ENCODE data around the gene FADS2. TPM values are rescaled to one million over a fixed set of nuclear protein-coding genes. Genes with fewer than 3 reads are reported as not detected.

Gene FADS2
- total RNA-seq, 2 donors from 2014 or later: 5.1 to 10.2 TPM

DNA sequence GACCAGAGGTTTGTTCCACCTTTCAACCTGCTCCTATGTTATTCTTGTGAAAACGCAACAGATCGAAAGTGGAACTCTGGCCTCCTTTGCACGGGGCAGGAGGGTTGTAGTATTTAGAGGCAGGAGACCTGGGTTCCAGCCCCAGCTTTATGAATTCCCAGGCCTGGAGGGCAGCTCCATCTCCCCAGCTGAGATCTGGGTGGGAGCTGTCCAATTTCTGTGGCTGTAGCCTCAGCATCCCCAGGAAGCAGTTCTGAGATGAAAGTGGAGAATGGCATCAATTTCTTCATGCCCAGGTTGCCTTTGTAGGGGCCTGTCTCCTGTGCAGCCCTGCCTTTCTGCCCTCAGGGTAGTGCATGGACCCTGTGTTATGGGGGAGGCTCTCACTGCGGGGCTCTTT lies 4.1 kb downstream of the FADS2 start:
- H3K9me3 ChIP-seq: no peaks in the 10 kb centered on the region
- H3K4me1 ChIP-seq: peaks cover 0 to 66% of the 10 kb centered on the region in 2 donors
- no peaks in the 10 kb centered on the region for H3K36me3 ChIP-seq
- H3K4me3 ChIP-seq: no peak overlapping the region
- TF ChIP-seq, protein P1, sequence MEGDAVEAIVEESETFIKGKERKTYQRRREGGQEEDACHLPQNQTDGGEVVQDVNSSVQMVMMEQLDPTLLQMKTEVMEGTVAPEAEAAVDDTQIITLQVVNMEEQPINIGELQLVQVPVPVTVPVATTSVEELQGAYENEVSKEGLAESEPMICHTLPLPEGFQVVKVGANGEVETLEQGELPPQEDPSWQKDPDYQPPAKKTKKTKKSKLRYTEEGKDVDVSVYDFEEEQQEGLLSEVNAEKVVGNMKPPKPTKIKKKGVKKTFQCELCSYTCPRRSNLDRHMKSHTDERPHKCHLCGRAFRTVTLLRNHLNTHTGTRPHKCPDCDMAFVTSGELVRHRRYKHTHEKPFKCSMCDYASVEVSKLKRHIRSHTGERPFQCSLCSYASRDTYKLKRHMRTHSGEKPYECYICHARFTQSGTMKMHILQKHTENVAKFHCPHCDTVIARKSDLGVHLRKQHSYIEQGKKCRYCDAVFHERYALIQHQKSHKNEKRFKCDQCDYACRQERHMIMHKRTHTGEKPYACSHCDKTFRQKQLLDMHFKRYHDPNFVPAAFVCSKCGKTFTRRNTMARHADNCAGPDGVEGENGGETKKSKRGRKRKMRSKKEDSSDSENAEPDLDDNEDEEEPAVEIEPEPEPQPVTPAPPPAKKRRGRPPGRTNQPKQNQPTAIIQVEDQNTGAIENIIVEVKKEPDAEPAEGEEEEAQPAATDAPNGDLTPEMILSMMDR (IDR thresholded peaks at IDR 0.05): no peak
- no peaks in the 10 kb centered on the region for H3K27me3 ChIP-seq
- no peak for DNase-seq (ENCODE audit: low spot score)
- no peak overlapping the region for H3K27ac ChIP-seq

DNA sequence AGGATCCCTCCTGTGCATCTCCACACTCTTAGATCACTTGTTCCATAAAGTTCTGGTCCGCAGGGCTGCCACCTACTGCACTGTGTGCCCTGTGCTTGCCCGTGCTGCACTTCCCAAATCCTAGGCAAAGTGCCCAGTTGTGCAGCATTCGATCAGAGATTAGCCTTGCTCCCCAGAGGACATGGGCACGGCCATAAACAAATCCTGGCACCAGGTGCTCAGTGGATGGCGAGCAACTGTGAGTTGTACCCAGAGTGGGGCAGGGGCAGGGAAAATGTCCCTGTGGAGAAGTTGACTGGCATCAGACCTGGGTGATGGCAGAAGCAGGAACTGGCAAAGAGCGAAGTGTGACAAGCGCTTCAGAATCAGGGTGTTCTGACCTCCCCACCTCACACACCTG lies 4.7 kb downstream of the FADS2 start:
- no peak overlapping the region for H3K27ac ChIP-seq
- no peak for DNase-seq (ENCODE audit: low spot score)
- no peak overlapping the region for H3K4me3 ChIP-seq
- H3K36me3 ChIP-seq: no peaks in the 10 kb centered on the region
- H3K27me3 ChIP-seq: no peaks in the 10 kb centered on the region
- TF ChIP-seq, protein P1 (IDR thresholded peaks at IDR 0.05): no peak
- H3K4me1 ChIP-seq: peaks cover 0 to 63% of the 10 kb centered on the region in 2 donors
- H3K9me3 ChIP-seq: no peaks in the 10 kb centered on the region

DNA sequence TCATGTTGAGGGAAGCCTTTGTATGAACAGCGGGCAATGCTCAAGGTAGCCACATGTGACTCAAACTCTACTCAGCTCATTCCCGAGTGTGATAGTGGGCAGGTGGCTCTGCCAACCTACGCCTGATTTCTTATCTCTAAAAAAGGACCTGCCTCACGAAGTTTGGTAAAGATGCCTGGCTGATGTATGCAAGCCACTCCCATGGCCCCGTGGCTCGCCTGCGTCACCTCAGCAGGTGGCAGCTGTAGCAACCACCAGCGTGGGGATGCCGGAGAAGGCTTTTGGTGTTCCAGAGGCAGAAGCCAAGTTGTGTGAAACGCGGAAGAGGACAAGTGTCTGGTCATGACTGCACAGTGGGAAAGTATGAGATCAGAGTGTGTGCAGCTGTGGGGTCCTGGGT lies 5.4 kb downstream of the FADS2 start:
- no peaks in the 10 kb centered on the region for H3K27me3 ChIP-seq
- H3K9me3 ChIP-seq: no peaks in the 10 kb centered on the region
- no peak for DNase-seq (ENCODE audit: low spot score)
- H3K27ac ChIP-seq: no peak overlapping the region
- TF ChIP-seq, protein P1 (IDR thresholded peaks at IDR 0.05): no peak
- H3K36me3 ChIP-seq: no peaks in the 10 kb centered on the region
- H3K4me1 ChIP-seq: peaks cover 0 to 58% of the 10 kb centered on the region in 2 donors
- no peak overlapping the region for H3K4me3 ChIP-seq

DNA sequence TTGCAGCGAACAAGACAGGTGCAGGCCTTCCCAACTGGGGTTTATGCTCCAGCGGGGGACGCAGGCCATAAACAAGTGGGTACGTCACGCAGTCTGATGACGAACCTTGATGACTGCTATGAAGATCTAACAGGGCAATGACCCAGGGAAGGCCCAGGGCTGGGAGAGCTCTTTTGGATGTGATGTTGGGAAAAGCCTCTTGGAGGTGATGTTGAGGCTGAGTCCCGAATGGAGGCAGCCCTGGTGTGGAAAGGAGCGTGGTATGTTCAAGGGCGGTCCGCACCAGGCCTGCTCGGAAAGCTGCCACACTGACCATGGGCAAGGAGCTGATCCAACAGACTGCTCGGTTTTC lies 5.8 kb downstream of the FADS2 start:
- TF ChIP-seq, protein P1 (IDR thresholded peaks at IDR 0.05): no peak
- peaks cover 0 to 54% of the 10 kb centered on the region in 2 donors for H3K4me1 ChIP-seq
- H3K4me3 ChIP-seq: no peak overlapping the region
- DNase-seq (ENCODE audit: low spot score): no peak
- no peaks in the 10 kb centered on the region for H3K9me3 ChIP-seq
- peak overlapping the region; percentile 44 to 54 for H3K27ac ChIP-seq
- H3K27me3 ChIP-seq: no peaks in the 10 kb centered on the region
- H3K36me3 ChIP-seq: no peaks in the 10 kb centered on the region

DNA sequence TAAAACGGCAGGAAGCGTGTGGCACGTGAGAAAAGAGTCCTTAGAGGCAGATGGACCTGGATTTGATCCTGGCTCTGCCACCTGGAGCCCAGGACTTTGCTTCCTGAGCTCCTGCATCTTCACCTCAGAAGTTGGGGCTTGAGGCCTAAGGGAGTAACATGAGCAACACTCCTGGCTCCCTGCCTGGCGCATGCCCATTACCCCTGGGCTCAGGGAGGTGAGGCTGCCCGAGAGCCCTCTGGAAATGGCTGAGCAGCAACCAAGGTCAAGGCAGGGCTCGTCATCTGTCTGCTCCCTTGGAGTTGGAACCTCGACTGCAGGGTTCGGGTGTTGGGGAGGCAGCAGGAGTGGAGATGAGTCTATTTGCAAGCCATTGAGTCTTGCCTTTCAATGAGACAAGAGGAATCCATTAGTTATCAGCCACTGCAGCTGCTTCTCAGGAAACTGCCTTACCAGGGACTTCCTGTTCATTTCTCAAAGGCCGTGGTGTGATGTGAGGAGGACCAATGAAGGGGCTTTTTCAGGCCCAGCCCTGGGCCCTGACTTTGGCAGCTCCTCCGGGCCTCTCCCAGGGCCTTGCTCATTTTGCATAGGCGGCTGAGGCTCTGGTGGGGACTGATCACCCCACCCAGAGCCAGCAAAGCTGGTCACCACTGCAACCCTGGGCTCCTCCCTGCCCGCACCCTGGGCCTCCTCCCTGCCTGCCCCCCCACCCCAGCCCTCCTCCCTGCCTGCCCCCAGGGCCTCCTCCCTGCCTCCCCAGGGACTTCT lies 6.4 kb downstream of the FADS2 start:
- peaks cover 0 to 48% of the 10 kb centered on the region in 2 donors for H3K4me1 ChIP-seq

More for the DNA sequence above, 6.4 kb downstream of the FADS2 start:
- no peaks in the 10 kb centered on the region for H3K27me3 ChIP-seq
- no peak overlapping the region for H3K4me3 ChIP-seq
- H3K36me3 ChIP-seq: no peaks in the 10 kb centered on the region
- H3K9me3 ChIP-seq: no peaks in the 10 kb centered on the region
- peak; percentile 77 for DNase-seq (ENCODE audit: low spot score)
- TF ChIP-seq, protein P1 (IDR thresholded peaks at IDR 0.05): no peak
- H3K27ac ChIP-seq: peak overlapping the region; percentile 44 to 54

All from right atrium auricular region (tissue), 2 donors.